Hematopoietic multipotent progenitor cell treated with erythropoietin and hydrocortisone succinate and interleukin-3 and kit ligand, for 15 days (in vitro differentiated cells): ENCODE results near the gene PMF1.

Source experiments
- DNase-seq: peaks from one replicate; pipeline ENCODE4 v3.0.0-alpha.2; 2015; ENCODE audit warnings: low spot score

Gene PMF1

GRCh38 chr1:156236164-156236563 is 23.4 kb downstream of the PMF1 start:
- DNase-seq = no peak

DNA sequence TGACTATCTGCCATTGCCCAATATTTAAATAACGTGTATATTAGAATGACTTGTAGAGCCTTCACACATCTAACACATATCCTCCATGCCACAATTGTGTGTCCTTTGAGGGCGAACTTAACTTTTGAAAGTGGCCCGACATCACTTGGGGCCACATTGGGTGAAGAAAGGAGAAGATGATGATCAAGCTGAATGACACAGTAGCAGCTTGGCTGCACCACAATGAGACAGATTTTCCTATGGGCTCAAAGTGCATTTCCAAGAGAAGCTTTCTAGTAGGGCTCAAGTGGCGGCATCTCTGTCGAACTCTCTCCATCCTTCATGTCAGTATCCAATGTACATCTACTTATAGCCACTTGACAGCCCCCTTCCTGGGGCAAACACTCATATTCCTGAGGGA is 25.4 kb downstream of the PMF1 start:
- DNase-seq = no peak

GRCh38 chr1:156241311-156241811 is 28.6 kb downstream of the PMF1 start:
- DNase-seq = no peak

- no peak for DNase-seq
Measured at GRCh38 chr1:156241926-156242325, 29.1 kb downstream of the PMF1 start, which contains the start of gene BGLAP. TSS of gene BGLAP (plus strand) at chr1:156242184. CDS start at chr1:156242232, 48 bp downstream.

DNA sequence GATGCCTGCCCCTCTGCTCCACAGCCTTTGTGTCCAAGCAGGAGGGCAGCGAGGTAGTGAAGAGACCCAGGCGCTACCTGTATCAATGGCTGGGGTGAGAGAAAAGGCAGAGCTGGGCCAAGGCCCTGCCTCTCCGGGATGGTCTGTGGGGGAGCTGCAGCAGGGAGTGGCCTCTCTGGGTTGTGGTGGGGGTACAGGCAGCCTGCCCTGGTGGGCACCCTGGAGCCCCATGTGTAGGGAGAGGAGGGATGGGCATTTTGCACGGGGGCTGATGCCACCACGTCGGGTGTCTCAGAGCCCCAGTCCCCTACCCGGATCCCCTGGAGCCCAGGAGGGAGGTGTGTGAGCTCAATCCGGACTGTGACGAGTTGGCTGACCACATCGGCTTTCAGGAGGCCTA is 29.9 kb downstream of the PMF1 start:
- no peak for DNase-seq

- DNase-seq = no peak
Measured at GRCh38 chr1:156244126-156244525, 31.3 kb downstream of the PMF1 start.

DNA sequence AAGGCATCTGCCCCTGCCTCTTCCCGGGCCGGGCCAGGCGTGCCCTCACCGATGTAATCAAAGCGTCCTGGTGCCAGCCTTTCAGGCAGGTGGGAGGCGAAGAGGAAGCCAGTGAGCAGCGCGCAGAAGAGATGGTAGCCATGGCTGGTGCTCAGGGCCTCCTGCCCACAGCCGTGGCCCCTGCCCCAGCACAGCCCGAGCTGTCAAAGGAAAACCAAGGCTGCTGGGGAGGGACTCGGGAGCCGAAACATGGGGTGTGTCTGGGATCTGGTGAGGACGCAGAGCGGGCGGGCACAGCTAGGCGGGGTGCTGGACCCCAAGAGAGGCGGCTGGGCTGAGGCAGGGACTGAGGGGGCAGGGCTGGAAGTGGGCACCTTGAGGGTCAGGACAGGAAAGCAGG is 31.9 kb downstream of the PMF1 start:
- DNase-seq = no peak

GRCh38 chr1:156245451-156246232 is 32.8 kb downstream of the PMF1 start:
- DNase-seq = no peak

DNA sequence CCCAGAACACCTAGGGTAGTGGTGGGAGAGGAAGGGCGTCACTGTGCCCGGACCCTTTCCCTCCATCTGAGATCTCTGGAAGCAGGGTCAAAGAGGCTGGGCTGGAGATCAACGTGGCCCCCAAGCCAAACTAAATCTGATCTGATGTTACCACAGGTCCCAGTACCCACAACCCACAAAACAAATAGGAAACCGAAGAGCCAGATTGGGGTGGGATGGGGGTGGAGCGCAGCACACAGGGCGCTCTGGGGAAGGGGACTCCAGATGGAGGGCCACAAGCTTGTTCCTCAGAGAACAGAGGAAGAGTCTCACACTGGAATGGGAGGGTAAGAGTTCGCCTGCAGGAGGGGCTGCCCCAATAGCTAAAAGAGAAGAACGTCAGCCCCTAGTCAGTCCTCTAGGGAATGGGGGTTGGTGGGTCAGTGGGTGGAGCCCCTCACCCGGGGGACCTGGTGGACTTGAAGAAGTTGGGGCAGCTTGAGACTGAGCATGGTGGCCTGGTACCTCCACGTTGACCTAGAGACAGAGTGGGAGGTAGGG is 33.5 kb downstream of the PMF1 start:
- DNase-seq = no peak

DNA sequence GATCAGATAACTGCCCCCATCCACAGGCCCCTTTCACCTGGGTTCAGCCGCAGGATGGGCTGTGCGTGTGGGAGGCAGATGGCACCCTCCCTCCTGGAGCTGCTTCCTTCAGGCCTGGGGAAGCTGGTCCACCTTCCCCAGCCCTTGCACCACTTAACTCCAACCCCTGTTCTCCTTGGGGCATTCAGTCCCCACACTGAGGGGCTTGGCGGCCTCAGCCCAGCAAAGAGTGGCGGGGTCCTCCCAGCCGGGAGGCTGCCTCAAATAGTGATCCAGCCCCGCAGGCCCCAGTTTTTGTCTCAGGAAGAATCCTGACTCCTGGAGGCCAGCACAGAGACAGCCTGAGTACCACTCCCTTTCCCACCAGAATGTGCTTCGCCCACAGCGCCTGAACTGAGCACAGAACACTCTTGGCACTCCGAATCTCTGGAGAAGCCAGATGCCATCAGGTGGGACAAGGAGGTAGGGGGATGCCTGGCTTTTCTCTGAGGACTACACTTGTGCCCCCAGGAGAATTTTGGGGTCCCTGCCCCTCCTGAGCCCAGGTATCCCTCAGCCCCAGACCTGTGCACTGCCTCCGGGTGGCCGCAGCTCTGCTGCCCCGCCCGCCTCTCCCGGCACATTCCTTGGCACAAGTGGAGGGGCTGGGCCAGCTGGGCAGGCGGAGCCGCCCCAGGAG is 34.1 kb downstream of the PMF1 start:
- no peak for DNase-seq

GRCh38 chr1:156247460-156248322 is 34.9 kb downstream of the PMF1 start, which contains the start of gene PAQR6:
TSS of gene PAQR6 (minus strand) at chr1:156248056. CDS start at chr1:156246731, 1,325 bp downstream.
- DNase-seq = no peak

DNA sequence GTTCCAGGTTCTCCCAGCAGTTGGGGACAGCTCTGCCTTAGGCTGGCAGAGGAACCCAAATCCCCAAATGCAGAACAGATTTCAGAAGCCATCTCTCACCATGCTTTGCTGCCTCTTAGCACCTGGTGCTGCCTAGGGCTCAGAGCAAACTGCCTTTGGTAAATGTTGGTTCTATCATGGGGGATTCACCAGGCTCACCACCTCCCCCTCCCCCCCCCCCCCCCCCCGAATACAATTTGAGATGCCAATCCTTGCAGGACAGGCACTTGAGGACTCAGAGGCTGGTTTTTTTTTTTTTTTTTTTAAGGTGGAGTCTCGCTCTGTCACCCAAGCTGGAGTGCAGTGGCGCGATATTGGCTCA is 35.5 kb downstream of the PMF1 start:
- DNase-seq = no peak

GRCh38 chr1:156249593-156249992 is 36.8 kb downstream of the PMF1 start:
- no peak for DNase-seq

- no peak for DNase-seq
Measured at GRCh38 chr1:156251527-156251926, 38.7 kb downstream of the PMF1 start.

DNA sequence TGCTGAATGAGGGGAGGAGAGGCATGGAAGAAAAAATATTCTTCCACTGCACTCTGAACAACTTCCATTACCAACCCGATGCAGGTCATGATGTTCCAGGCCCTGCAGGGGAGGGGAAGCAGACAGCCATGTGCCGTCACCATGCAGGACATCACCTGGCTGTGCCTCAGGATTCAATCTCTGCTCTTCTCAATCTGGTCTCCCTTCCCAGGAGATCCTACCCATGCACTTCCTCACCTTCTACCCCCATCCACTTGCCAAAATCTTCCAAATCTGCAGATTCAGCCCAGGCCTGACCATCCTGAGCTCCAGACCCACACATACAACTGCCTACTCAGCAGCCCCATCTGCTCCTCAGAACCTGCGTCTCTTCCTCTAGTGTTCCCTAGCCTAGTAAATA is 40.8 kb downstream of the PMF1 start:
- no peak for DNase-seq

GRCh38 chr1:156257711-156258110 is 44.9 kb downstream of the PMF1 start:
- no peak for DNase-seq

DNA sequence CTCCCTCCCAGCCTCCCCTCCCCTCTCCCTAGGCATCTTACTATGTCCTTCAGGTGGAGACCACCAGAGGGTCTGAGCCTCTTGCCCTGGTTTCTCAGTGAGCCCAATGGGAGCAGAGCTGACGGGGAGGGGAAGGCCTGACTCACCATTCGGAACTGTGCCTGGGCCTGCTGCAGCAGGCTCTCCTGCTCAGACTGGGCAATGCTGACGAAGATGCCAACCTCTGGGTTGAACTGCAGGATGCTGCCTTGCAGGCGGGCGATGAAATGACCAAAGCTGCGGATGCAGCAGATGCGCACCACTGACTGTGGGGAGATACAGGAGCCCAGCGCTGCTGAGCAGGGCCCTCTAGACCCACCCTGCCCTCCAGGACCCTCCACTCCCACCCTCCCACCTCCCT is 46.1 kb downstream of the PMF1 start:
- DNase-seq = no peak

DNA sequence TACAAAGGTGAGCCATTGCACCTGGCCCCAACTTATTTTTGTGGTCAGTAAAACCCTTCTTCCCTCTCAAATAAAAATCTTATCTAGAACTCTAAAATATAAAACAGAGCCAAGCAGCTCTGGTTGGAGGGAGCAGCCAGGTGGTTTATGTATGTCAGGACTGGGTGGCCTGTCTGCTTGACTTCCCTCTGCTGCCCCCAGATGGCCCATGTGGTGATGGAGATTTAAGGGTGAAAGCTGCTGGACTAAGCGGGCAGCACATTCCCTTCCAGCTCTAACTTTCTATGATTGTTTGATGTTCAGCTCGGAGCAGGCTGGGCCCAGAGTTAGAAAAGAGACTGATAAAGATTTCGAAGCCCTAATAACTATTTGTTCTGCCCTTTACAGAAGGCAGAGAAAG is 47.0 kb downstream of the PMF1 start:
- DNase-seq = no peak

DNA sequence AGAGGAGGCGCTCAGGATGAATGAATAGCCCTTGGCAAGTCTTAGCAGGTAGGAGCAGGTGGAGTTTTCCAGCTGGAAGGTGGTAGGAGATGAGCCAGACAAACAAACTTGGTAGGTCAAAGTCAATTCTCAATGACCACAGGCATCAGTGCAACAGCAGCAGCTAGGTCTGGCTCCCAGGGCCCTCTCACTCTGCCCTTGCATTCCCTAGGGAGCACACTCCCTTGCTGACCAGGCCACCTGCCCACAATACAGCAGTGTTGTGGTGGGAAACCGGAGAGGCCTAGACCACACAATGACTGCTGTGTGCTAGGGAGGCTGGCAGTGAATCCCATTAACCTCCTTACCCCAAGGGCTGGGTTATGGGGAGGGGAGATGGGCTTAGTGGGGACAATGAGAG is 48.1 kb downstream of the PMF1 start:
- DNase-seq = no peak

GRCh38 chr1:156262461-156263287 is 49.9 kb downstream of the PMF1 start:
- DNase-seq = peak; percentile 45

DNA sequence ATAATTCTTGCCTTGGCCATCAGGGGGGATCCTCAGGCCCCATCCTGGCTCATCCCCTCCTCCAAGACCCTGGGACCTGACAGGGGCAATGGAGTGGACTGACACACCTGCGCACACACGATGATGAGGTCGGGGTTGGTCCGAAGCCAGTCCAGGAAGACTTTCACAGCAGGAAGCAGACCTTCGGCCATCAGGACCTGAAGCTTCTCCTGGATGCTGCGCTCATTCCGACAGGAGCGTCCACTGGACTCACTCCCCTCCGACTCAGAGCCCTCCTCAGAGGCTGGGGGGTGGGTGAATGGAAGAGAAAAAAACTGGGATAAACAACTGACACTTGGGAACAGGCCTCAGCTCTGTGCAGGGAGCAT is 50.5 kb downstream of the PMF1 start:
- DNase-seq = no peak
